ENCODE measurements around the gene TRIM33.

Gene TRIM33

DNA sequence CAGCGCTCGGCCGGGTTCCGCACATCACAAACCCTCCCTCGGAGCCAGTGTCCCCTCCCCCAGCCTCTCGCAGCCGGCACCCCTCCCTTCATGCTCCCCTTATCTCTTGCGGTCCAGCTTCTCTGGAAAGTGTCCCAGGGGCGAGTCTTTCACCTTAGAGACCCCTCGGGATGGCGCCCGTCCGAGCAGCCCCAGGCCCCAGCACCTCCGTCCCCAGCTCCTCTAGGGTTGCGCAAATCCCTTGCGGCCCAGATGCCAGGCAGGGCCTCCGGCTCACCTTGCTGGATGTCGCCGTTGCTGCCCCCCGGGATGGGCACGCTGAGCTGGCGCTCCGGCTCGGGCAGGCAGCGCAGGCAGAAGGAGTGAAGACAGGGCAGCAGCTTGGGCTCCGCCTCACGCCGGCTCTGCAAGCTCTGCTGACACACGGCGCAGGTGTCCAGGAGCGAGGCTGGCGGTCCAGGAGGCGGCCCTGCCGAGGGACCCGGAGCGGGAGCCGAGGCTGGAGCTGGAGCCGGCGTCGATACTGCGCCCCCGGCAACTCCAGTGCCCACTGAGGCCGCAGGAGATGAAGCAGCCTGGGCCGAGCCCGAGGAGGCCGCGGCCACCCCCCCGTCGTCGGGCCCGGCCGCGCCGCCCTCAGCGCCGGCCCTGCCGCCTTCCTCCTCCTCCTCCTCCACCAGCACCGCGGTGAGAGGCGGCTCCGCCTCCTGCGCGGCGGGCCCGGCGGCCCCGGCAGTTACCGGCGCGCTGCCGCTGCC is 550 bp downstream of the TRIM33 start:
- Histone ChIP-seq H3K36me3 (ENCODE audit: control insufficient read depth, insufficient read depth, low read length) (no peaks in the 10 kb centered on the region), H3K27me3 (replicated peaks; ENCODE audit: control insufficient read depth, insufficient read depth, low read length) (no peaks in the 10 kb centered on the region), H3K4me3 (replicated peaks; ENCODE audit: low read depth, low read length) (peak overlapping the region; percentile 100)
- TF ChIP-seq, protein P1, sequence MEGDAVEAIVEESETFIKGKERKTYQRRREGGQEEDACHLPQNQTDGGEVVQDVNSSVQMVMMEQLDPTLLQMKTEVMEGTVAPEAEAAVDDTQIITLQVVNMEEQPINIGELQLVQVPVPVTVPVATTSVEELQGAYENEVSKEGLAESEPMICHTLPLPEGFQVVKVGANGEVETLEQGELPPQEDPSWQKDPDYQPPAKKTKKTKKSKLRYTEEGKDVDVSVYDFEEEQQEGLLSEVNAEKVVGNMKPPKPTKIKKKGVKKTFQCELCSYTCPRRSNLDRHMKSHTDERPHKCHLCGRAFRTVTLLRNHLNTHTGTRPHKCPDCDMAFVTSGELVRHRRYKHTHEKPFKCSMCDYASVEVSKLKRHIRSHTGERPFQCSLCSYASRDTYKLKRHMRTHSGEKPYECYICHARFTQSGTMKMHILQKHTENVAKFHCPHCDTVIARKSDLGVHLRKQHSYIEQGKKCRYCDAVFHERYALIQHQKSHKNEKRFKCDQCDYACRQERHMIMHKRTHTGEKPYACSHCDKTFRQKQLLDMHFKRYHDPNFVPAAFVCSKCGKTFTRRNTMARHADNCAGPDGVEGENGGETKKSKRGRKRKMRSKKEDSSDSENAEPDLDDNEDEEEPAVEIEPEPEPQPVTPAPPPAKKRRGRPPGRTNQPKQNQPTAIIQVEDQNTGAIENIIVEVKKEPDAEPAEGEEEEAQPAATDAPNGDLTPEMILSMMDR (IDR thresholded peaks at IDR 0.05; ENCODE audit: insufficient read depth, low read length, poor library complexity, severe bottlenecking), result no peak
- DNase-seq (ENCODE audit: extremely low read depth, insufficient read length), result no peak

DNA sequence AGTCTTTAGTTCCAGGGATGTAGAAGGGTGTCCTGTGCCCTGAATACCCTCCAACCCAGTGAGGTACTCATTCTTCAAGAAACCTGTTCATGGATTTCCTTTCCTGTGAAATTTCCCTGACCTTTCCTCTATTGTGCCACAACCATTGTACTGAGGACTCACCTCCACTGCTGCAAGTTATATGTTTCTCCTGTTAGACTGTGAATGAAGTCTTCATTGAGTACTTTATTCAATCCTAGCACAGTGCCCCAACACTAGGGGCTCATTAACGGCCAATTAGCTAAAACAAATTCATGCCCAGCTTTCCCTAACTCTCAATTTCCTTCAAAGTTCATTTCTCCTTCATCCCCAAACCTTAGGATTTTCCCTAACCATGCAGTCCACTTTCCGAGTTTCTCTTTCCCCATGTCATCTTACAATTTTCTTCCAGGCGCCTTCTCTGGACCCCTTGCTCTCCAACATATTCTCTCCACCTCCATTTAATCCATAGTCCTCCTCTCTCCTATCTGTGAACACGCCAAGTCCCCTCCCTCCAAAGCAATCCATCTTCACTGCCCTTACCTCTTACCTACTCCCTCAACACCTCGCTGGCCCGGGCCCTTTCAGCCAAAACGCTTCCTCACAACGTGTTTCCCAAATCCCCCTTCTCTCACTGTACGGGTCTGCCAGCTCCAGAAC is 1.3 kb downstream of the TRIM33 start:
- no peak for DNase-seq (ENCODE audit: extremely low read depth, insufficient read length)
- Histone ChIP-seq H3K4me3 (replicated peaks; ENCODE audit: low read depth, low read length) (peak overlapping the region; percentile 100), H3K36me3 (ENCODE audit: control insufficient read depth, insufficient read depth, low read length) (no peaks in the 10 kb centered on the region; the same call in 1 of the 2 replicates), H3K27me3 (replicated peaks; ENCODE audit: control insufficient read depth, insufficient read depth, low read length) (no peaks in the 10 kb centered on the region)
- TF ChIP-seq, protein P1 (IDR thresholded peaks at IDR 0.05; ENCODE audit: insufficient read depth, low read length, poor library complexity, severe bottlenecking), result no peak

DNA sequence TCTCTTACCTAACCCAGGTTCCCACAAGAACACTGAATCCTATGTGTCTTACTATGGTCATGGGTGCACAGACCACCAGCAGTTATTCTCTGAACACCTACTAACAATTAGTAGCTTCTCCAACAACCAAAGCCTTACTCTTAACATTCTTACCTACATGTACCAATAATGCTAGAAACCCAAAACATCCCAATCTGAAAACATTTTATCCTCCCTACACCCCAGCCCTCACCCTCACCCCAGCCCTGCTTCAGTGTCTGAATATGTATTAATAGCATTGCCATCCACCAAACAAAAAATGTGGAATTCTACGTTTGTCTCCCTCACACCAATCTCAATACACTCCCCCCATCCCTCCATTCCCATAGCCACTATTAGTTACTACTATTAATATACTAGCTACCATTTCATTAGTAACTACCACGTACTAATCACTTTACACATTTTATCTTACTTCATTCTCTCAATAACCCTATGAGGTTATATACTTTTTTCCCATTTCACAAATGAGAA is 2.6 kb downstream of the TRIM33 start:
- Histone ChIP-seq H3K27me3 (replicated peaks; ENCODE audit: control insufficient read depth, insufficient read depth, low read length) (no peaks in the 10 kb centered on the region), H3K36me3 (ENCODE audit: control insufficient read depth, insufficient read depth, low read length) (no peaks in the 10 kb centered on the region; the same call in 1 of the 2 replicates), H3K4me3 (replicated peaks; ENCODE audit: low read depth, low read length) (peak overlapping the region; percentile 21)
- TF ChIP-seq, protein P1 (IDR thresholded peaks at IDR 0.05; ENCODE audit: insufficient read depth, low read length, poor library complexity, severe bottlenecking), result no peak
- no peak for DNase-seq (ENCODE audit: extremely low read depth, insufficient read length)

DNA sequence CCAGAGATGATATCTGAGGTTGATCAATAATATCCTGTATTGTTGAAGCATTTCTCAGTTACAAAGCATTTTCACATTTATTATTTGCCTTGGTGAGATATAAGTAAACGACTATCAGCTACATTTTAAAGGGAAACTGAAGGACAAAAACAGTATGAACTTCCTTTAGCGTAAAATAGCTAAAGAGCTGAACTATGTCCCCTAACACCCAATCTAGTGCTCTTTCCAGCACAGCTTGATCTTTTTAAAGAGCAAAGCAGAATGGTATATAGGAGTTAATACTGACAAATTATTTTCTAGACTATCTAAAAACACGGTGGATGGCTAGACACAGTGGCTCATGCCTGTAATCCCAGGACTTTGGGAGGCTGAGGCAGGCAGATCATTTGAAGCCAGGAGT is 3.5 kb downstream of the TRIM33 start:
- TF ChIP-seq, protein P1 (IDR thresholded peaks at IDR 0.05; ENCODE audit: insufficient read depth, low read length, poor library complexity, severe bottlenecking), result no peak
- no peak overlapping the region for H3K4me3 ChIP-seq (replicated peaks; ENCODE audit: low read depth, low read length)
- H3K27me3 ChIP-seq (replicated peaks; ENCODE audit: control insufficient read depth, insufficient read depth, low read length), result no peaks in the 10 kb centered on the region
- no peak for DNase-seq (ENCODE audit: extremely low read depth, insufficient read length)
- no peaks in the 10 kb centered on the region; the same call in 1 of the 2 replicates for H3K36me3 ChIP-seq (ENCODE audit: control insufficient read depth, insufficient read depth, low read length)

DNA sequence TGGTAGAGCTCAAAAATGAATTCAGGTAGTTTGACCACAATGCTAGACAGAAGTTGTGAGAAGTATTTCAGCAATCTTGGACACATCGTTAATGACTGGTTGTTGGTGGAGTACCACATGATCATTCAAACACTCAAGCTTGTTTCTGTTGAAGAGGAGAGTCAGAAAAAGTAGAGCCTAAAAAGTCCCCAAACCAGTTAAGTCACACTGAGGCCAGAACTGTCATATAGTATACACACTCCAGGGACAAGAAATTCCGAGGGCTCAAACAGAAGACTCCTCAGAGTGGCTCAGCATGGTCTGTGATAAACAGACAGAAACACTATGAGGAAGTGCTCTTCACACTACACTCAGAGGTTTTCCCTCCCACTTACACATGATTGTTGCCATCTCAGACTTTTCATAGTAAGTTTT is 5.8 kb downstream of the TRIM33 start:
- Histone ChIP-seq H3K4me3 (replicated peaks; ENCODE audit: low read depth, low read length) (no peak overlapping the region), H3K27me3 (replicated peaks; ENCODE audit: control insufficient read depth, insufficient read depth, low read length) (no peaks in the 10 kb centered on the region)

More for the DNA sequence above, 5.8 kb downstream of the TRIM33 start:
- no peaks in the 10 kb centered on the region; the same call in 1 of the 2 replicates for H3K36me3 ChIP-seq (ENCODE audit: control insufficient read depth, insufficient read depth, low read length)
- TF ChIP-seq, protein P1 (IDR thresholded peaks at IDR 0.05; ENCODE audit: insufficient read depth, low read length, poor library complexity, severe bottlenecking), result no peak
- no peak for DNase-seq (ENCODE audit: extremely low read depth, insufficient read length)
